GM18526 (cell line): ENCODE measurements around the gene CDC42BPB.

ENCODE experiments used
- POLR2A ChIP-seq: IDR thresholded peaks from 3 replicates; pipeline ENCODE4 v1.6.1; 2011; ENCODE audit not compliant: insufficient read length; ENCODE audit errors: extremely low read depth

CDC42BPB gene

DNA sequence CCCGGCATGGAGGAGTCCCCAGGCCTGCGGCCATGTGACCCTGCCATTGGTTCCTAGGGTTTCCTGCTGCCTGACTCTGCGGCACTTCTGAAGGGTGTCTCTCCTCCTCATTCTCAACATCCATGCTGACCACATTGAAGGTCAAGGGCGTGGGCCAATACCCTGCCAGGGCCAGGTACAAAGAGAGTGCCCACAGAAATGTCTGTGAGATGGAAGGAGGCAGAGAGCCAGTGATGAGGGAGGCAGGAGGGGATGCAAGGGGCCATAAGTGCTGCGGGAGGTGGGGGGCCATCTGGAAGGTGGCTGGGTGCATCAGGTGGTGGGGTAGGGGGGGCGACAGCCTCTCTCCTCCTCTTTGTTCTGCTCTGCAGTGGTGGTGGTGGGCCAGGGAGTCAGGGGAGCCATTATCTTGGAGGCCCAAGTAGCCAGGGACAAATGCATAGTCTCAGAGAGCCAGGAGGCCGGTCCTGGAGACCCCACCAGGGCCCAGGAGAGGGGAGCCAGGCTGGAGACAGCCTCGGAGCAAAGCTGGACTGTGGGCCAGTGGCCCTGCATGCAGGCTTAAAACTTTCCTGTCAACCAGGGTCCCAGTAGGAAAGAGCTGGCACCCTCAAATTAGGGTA, 13.0 kb upstream of the CDC42BPB start:
- no peak for TF ChIP-seq POLR2A

DNA sequence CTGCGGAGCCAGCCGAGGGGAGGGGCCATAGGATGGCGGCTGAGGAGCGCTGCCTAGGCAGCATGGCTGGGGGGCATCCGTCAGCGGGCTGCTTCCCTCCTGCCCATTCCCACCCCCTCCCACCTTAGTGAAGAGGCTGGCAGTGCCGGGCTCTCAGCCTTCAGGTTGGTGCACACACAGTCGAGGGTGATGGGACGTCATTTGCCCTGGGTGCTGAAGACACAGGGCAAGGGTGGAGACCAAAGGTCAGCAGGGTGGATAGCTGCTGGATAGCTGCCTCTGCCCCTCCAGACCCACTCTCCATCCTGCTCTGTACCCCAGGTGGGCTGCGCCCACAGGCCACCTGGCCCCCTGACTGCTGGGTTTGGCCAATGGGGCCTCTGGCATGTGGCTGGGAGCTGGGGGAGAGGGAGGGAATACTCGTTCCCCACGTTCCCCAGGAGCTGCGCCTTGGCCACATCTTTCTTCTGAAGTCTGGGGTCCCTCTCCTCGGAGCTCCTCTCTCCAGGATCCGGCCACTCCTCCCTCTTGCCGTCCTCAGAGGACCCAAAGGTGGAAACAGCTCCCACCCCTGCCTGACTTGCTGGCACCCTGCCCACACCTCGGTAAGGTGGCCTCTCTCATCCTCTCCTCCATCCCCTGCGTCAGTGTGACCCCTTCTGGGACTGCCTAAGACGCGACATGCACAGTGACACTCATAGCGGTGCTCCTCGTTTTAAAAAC, 11.2 kb upstream of the CDC42BPB start:
- TF ChIP-seq POLR2A = no peak

DNA sequence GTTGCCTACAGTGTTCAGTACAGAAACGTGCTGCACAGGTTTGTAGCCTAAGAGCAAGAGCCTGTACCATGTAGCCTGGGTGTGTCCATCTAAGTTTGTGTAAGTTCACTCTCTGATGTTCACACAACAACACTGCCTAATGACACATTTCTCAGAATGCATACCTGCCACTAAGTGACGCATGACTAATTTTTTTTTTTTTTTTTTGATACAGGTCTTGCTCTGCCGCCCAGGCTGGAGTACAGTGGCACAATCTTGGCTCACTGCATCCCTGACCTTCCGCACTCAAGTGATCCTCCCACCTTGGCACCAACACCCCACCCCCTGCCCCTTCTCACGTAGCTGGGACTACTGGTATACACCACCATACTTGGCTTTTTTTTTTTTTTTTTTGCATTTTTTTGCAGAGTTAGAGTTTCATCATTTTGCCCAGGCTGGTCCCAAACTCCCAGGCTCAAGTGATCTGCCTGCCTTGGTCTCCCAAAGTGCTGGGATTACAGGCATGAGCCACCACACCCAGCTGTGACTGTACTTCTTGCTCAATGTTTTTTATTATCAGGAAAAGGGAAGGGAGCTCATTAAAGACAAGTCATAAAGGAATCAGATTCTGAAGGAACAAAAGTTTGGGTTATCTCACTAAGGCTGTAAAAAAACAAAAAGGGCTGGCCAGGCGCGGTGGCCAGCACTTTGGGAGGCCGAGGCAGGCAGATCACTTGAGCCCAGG, 10.0 kb upstream of the CDC42BPB start:
- no peak for TF ChIP-seq POLR2A

DNA sequence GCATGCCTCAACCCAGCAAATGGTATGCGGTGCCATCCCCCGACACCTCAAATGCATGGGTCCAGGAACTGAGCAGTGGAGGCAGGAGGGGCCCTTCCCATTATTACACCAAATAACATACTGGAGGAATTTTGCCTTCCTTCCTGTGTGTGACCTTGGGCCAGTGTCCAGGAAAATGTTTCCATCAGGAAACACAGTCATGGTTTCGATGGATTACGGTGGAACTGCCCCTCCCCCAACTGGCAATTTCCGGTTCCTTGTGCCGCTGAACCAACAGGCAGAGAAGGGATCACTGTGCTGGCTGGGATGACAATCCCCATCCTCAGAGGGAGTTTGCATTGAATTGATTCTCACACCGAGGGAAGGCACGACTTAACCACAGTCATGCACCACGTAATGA, 9.1 kb upstream of the CDC42BPB start:
- no peak for TF ChIP-seq POLR2A

DNA sequence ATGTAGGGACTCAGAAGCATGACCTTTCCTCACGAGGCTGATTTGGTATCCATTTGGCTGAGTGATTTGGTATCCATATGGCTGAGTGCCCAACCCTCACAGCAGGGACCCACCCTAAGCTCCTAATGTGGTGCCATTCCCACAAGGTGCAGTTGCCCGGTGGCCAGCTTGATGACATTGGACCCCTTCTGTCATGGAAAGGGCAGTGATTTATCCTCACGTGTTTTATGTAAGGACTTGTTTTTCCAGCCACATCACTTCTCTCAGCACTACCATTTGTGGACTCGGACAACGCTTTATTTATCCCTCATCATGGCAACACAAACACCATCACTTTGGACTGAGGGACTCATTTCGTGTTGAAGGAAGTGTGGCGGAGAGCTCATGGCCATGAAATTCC, 8.5 kb upstream of the CDC42BPB start:
- no peak for TF ChIP-seq POLR2A

DNA sequence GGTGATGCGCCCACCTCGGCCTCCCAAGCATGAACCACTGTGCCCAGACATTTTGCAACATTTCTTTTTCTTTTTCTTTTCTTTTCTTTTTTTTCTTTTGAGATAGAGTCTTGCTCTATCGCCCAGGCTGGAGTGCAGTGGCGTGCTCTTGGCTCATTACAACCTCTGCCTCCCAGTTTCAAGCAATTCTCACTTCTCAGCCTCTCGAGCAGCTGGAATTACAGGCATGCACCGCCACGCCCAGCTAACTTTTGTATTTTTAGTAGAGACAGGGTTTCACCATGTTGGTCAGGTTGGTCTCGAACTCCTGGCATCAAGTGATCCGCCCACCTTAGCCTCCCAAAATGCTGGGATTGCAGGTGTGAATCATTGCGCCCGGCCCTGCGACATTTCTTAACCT, 7.6 kb upstream of the CDC42BPB start:
- no peak for TF ChIP-seq POLR2A

DNA sequence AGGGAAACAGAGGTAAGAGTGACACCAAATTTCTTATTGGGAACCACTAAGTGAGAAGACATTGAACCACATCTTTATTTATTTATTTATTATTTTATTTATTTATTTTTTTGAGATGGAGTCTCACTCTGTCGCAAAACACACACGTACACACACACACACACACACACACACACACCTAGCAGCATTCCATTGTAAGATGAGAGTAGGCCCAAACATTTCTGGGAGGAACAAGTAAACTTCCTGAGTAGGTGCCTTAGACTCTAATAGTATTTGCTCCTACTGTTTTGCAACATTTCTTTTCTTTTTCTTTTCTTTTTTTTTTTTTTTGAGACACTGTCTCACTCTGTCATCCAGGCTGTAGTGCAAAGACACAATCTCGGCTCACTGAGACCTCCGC, 7.1 kb upstream of the CDC42BPB start:
- no peak for TF ChIP-seq POLR2A

DNA sequence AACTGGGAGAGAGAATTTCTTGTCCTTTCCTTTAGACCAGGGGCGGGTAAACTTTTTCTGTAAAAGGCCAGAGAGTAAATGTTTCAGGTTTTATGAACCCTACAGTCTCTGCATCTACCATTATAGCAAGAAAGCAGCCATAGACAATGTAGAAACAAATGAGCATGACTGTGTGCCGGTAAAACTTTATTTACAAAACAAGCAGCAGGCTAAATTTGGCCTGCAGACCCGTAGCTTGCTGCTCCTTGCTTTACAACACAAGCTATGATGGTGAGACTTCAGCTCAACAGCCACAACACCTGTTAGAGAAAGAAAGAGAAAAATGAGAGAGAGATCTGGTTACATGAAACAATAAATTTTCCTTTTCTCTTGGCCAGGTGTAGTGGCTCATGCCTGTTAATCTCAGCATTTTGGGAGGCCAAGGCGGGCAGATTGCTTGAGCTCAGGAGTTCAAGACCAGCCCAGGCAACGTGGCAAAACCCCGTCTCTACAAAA, 4.2 kb upstream of the CDC42BPB start:
- TF ChIP-seq POLR2A = no peak

DNA sequence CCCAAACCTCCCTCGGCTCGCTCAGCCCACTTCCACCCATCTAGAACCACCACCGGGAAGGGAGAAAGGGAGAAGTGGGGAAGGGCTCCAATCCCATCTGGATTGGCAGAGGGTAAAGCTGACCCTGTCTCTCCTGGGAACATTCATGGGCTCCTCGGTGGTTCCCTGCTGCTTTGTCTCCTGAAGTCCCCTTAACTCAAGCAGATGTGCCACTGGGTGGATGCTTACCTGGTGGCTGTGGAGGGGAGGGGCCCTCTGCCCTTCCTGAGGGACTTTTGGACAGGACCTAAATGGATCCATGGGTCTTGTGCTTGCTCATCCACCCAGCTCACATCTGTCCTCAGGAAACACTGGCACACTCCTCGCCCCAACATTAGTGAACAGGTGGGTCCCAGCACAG, 2.2 kb upstream of the CDC42BPB start:
- no peak for TF ChIP-seq POLR2A

DNA sequence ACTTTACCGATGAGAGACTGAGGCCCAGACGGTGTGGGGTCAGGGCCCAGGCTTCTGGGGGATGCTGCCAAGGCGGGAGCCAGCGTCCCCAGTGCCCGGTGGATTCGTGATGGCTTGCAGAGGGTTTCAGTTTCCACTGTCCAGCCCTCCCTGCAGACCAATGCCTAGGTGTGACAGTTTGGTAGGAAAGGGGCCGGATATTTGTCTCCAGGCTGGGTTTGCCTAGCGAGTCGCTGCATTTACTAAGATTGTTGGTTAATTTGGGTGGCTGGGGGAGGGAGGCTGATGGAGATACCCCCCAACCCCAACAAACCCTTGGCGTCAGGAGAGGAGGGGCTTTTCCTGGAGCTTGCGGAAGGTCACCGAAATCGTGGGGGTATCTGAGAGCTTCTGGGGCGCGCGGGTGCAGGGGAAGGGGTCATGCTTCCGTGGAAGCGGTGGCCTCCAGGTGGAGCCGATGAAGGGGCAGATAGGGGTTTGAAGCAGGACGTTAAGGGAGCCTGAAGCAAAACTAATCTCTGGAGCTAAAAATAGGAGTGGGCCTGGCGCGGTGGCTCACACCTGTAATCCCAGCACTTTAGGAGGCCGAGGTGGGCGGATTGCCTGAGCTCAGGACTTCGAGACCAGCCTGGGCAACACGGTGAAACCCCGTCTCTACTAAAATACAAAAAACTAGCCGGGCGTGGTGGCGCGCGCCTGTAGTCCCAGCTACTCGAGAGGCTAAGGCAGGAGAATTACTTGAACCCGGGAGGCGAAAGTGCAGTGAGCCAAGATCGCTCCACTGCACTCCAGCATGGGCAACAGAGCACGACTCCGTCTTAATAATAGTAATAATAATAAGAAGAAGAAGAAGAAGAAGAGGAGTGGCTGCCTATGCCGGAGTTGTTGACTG, 1.1 kb upstream of the CDC42BPB start:
- no peak for TF ChIP-seq POLR2A

DNA sequence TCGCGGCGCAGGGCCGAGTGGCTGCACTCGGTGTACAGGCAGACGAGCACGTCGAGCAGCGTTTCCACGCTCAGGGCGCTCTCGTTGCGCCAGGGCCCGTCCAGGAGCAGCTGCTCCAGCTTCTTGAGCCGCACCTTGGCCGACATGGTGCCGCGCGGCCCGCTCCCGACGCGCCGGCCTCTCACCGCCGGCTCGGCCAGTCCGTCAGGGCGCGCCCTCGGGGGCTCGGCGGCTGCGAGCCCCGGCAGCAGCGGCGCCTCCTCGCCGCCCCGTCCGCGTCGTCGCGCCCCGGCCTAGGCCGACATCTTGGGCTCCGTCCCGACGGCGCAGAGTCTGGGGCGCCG, 349 bp downstream of the CDC42BPB start:
- TF ChIP-seq POLR2A = no peak

DNA sequence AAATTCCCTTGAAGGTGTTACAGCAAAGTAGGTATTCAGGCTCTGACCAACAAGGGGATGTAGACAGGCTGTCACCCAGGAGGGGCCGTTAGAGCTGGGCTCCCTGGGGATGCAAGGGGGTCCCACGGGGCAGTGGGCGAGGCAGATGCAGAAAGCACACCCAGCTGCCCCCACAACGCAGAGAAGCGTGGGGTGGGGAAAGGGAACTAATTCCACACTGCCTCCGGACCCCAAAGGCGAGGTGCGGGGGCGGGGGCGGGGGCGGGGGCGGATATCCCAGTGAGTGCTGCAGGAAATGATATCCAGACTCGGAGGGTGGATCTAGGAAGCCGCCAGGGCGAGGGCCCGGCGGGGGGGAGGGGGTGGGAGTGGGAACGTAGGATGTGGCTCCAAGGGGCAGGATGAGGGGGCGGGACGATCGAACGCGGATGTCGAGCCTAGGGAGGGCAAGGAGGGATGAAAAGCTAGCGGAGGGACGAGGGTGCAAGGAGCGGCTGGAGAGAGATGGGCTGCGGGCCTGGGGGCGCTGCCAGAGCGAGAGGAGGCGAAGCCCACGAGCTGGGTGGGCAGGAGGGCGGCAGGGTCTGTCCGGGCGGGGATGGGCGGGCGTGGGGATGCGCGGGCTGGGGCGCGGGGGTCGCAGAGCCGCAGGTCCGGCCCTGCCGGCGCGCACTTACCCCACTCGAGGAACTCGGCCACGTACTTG, 874 bp downstream of the CDC42BPB start:
- no peak for TF ChIP-seq POLR2A

DNA sequence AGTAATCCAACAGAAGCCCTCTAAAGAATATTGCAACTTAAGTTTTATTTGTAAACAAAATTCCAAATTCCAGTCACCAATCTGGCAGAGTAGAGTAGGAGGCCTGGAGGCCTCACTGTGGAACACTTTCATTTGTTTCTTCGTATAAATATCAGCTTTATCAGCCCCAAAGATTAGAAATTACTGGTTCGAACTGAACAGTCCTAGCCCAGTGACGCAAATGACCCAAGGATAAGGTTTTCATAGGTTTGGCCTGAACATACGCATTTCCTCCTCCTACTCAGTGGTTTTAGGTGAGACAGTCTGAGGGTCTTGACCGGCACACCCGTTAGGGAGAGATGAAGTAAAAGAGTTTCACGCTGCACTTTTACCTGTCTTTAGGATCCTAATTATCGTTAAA, 1.7 kb downstream of the CDC42BPB start:
- TF ChIP-seq POLR2A = no peak

DNA sequence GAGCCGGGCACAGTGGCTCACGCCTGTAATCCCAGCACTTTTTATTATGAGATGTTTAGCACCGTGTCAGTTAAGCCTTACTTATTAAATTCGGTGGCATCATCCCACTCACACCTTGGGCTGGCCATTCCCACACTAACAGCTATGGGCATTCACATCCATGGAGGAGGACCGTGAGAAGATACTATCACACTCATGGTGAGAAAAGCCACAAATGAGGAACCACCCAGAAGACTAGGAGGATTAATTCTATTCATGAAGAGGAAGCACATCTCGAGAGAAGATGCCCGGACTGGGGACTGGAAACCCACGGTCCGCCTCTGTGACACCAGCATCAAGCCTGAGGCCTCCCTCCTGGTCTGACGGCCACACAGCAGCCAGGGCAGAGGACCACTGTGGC, 4.9 kb downstream of the CDC42BPB start:
- TF ChIP-seq POLR2A = no peak

DNA sequence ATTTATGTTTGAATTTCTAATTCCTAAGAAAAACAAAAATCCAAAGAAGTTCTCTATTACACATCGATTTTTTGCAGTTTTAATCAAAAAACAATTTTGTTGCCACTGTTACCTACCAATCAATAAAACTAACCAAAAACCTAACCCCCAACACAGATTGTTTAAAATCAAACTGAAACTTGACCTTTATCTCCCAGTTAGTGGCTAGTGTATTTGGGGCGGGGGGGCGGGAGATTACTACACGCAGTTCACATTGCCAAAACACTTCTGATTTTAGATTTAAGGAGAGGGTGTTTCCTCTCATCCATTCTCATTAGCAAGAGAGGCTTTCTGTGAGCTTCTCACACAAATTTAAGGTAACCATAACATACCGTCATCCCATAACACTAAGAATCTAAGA, 6.4 kb downstream of the CDC42BPB start:
- no peak for TF ChIP-seq POLR2A
